ENCODE measurements around the gene CFAP45.

CFAP45 gene

DNA sequence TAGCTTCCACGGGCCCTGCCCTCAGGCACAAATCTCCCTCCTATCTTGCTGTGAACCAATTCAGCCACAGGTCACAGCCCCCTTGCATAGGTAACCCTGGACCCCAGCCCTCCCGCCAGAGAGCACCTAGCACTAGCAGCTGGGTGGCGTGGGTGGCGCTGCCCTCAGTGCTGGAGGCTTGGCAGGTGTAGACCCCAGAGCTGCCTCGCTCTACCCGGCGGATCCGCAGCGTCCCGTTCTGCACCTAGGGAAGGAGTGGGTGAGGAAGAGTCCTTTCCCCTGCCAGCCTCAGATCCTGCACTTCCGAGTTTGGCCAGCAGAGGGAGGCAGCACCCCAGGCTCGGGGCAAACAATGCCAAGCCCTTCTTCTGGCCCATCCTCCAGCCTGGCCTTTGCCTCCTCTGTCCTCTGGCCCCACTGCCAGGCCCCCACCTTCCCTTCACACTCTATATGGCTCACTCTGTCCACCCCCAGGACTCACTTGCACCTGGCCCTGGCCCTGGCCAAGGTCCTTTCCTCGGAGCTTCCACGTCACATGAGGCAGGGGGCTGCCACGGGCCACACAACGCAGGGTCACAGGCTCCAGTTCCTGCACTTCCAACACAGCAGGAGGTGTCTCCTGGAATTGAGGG lies 36.4 kb upstream of the CFAP45 start:
- peak; percentile 51 for DNase-seq

DNA sequence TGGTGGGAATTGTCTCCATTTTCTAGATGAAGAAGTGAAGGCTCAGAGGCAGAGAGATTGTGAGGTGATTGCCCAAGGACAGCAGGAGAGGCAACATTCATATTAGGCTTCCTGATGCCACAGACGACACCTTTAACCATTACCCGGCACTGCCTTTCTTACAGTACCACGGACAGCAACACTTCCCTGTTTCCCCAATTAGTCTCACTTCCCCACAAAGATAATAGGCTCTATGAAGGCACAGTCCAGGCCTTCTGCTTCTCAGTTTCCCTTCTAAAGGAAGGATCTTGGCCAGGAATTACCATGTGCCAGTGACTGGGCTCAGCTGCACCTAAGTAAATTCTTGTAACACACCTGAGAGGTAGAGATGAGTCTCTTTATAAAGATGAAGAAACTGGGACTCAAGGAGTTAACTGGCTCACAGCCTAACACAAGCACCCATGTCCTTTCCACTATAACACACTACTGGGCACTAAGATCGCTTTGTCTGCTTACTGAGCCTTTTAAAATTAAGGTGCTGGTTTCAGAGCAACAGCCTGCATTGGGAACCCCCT lies 35.8 kb upstream of the CFAP45 start:
- DNase-seq = no peak

DNA sequence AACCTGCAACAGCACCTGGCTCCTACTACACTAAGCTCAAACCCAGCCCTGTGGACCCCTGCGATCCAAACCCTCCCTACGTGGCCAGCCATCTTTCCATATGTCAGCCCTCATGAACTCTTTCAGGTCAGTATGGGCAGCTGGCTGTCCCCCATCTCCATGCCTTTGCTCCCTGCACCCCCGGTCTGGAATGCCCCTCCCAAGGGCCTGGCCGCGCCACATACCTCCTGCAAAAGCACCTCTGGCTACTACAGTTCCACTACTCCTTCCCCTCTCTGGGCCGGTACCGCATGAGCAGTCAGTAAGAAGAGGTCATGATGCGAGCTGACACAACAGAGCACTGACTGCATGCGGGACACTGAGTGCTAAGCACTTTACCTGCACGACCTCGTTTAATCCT lies 35.3 kb upstream of the CFAP45 start:
- DNase-seq = no peak

DNA sequence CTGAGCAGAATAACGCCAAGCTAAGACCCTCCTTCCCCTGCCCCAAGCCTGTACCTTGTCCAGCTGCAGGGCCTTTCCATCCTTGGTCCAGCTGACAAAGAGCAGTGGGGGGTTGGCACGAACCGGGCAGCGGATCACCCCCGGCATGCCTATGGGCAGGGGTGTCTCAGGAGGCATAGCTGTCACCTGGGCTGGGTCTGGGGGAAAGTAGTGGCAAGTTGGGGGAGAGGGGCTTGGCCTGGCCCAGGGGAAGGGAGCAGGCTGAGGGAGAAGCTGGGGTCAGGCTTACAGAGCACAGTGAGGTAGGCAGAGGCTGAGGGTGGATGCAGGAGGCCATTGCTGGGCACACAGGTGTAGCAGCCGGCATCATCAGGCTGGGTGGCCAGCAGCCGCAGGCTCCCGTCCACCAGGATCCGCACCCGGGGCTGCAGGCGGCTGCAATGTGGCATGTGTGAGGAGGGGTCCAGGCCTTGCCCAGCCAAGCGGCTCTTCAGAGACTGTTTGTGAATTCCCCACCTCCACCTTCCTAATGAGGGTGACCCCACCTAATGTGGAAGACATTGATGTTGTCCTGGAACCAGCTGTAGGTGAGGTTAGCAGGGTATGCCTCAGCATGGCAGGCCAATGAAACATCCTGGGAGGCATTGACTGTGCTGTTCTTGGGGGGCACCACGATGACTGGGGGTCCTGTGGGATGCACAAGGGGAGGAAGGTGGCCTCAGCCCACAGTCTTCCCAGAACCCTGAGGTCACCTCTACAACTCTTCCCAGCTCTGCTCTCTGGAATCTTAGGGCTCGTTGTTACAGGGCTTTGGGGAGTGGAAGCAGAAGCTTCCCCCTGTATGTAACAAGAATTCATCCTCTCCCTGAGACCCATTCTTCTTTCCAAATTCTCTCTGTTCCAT lies 34.4 kb upstream of the CFAP45 start:
- no peak for DNase-seq

DNA sequence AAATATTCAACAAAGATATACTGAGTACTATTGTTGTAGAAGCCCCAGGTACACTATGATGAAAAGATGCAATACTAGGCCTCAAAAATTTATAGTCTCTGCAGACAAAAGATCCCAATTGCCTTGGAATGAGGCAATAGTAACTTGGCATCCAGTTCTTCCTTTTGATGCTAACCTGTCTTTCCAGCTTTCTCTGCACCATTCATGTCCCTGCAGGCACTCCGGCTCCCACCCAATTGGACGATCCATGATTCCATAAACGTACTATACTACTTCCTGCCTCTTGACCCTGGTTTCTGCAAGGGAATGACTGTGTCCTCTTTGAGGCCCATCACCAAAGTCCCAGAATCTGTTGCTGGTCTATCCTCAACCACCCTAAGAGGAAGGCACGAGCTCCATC lies 33.4 kb upstream of the CFAP45 start:
- no peak for DNase-seq

DNA sequence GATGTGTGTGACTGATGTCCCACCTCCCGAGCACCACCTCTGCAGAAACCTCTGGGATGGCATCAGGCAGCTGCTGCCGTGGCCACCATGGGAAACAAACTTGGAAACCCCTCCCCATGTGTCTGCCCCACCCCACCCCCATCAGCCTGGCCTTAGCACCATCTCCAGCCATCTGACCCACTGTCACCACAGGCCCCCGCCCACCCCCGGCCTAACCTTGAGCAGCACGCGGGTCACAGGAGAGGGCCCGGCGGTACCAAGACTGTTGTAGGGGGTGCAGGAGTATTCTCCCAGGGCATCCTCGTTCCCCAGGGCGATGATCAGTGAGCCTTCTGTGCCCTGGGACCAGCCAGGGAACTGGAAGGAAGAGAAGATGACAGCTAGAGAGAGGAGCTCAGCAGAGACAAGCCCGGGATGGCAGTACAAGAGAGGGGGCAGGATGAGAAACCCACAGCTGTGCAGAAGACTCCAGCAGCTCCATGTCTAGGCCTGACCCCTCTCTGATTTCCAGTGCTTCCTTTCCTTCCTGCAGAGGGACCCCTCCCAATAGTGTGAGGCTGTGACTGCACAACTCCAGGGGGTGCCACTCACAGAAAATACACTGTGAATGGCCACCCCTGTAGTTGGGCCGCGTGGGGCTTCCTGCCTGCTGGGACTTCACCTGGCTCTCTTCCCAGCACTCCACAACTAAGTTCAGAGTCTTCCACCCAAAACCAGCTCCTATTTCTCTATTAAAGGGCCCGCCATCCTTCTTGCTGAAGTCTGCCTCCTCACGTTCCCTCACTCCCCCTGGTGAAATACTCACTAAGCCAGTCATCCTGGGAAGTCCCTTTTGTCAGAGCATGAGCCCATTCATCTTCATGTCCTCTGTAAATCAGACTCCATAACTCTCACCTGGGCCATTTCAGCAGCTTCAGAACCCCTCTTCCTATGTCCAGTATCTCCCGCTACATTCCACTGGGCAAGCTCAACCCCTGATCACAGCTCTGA lies 32.6 kb upstream of the CFAP45 start:
- DNase-seq = no peak

DNA sequence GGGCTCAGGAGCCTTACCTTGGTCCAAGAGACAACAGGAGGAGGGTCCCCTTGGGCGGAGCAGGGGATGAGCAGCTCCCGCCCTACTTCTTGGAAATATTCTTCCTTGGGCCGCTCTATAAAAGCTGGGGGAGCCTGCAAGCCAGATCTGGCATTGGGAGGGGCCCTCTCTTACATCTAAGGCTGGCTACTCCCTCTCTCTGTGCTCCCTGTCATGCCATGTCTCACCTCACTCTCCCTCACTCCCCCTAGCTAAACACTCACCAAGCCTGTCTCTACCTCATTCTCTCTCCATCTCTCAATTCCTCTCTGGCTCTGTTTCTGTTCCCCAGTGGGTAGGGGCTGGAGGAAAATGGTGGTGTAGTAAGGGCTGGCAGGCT lies 31.8 kb upstream of the CFAP45 start:
- DNase-seq = no peak

DNA sequence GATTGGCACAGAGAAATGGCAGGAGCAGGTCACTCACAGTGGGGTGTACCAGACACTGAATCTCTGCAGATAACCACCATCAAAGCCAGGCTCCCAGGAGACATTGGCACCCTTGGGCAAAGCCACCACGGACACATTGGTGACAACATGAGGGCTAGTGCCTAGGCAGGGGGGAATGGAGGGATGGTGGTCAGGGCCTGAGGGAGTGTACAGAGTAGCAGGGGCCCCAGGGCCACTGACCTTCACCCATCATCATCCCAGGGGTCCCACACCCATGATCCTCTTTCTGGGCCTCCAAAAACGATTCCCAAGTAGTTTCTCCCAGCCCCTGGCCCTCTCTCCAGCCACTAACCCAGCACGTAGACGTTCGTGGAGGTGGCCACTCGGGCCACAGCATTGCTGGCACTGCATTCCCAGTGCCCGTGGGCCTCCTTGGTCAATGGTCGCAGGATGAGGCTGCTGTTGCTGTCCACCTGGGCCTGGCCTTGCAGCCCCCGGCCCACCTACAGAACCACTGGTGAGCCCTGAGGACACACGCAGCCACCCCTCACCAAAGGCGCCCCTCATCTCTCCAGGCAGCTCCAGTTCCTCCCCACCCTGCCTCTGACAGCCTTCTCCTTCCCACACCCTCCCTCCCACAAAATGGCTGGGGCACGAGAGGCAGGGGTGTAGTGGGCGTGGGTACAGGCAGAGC lies 31.3 kb upstream of the CFAP45 start:
- DNase-seq = no peak

DNA sequence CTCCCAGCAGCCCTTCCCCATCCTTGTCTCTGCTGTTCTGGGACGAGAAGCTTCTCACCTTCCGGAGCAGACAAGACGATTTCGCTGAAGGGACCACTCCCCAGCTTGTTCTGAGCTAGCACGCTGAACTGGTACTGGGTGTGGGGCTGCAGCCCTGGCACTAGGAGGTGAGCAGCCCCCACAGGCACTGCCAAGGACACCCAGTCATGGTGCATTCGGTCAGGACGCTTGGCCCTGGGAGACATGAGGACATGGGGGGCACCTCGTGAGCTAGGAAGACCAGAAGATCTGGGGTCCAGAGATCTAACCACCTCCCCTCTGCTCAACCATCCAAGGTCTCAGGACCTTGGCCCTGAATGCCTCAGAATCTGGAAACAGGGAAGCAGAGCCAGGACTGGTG lies 30.7 kb upstream of the CFAP45 start:
- DNase-seq = no peak

DNA sequence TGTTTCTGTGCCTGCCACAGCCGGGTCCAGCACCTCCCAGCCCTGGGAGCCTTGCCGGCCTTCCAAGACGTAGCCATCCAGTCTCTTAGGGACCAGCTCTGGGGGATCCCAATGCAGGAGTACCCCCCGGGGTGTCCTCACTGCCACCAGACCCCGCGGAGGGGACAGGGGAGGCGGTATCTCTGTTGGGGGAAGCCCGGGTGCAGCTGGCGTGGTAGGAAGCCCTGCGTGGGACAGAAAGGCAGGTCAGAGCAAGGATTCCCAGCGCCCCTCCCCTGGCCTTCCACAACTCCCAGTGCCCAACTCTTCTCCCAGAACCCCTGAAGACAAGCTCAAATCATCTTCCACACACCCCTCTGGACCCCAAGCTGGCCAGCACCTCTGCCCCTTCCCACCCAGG lies 30.3 kb upstream of the CFAP45 start:
- DNase-seq = no peak

DNA sequence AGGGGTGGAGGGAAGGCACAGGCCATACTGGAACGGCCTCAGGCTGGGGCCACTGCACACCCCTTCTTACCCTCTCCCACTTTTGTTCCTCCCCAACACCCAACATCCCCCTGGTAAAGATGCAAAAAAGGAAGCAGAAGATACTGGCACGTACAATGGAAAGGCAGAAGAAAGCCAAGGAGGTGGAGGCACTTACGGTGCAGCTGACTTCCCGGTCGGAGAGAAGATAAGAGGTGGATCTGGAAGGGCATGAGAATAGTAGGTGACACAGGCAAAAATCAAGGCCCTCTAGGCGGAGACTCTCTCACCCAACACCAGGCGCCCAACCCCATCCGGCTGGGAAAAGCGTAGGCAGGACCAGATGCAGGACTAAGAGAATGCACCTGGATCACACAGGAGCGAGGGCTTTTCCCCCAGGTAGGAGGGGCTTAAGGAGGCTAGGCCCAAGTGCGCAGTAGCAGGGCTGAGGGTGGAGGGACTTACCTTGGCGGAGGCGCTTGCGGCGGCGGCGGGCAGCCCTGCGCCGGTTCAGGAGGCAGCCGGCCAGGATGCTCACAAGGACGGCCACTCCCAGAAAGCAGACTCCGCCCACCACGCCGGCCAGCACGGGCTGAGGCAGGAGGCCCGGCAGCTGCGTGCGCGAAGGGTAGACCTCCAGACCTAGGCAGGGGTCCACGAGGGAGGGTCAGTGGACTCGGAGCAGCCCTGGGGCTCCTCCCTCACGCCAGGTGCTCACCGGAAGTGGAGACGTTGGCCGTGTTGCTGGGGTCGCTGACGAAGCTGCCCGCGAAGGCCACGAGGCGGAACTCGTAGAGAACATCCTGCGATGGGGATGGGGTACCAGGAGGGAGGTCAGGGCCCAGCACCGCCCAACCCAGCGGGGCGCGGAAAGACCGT lies 29.4 kb upstream of the CFAP45 start:
- DNase-seq = no peak

DNA sequence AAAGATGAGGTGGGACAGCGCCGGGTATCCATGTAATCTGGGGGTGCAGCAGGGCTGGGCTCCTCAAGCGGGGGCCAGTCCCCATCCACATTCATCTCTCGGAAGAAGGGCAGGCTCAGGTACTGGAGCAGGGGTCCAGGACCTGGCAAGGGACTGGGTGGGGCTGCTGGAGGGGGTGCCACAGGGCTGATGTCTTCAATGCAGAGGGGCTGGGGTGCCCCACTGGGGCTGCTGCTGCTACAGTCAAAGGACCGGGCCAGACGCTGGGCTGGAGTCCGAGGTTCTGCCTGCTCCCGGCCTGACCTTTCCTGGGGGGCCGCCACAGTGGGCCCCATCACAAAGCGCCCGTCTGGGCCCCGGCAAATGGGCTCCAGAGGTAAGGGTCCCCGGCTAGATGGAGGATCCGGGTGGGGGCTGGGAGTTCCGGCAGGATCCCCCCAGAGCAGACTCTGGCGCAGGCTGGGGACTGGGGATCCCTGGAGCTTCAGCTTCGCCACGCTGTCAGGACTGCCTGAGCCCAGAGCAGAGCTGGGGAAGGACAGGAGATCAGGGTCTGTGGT lies 28.6 kb upstream of the CFAP45 start:
- no peak for DNase-seq

DNA sequence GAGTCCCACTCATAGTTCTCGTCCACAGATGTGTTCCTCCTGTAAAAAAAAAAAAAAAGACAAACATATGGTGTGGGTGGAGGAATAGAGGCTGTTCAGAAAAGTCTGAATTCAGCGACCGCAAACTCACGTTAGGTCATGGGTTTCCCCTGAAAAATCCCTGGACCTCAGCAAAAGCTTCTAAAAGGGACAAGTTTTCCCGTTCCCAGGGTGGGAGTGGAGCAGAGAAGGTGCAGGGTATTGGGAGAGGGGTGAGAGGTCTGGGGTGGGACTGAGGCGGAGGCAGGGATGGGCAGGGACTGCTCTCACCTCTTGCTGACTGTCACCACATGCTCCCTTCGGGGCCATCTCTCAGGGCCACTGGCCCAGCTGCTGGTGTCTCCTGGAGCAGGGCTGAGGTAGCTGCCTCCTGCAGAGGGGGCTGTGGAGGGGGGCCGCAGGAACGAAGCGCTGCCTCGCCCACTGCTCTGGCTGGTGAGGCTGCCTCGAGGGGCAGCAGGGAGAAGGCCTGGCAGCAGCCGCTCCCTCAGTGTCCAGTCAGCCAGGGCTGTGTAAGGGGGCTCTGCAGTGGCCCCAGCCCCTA lies 28.0 kb upstream of the CFAP45 start:
- DNase-seq = no peak

DNA sequence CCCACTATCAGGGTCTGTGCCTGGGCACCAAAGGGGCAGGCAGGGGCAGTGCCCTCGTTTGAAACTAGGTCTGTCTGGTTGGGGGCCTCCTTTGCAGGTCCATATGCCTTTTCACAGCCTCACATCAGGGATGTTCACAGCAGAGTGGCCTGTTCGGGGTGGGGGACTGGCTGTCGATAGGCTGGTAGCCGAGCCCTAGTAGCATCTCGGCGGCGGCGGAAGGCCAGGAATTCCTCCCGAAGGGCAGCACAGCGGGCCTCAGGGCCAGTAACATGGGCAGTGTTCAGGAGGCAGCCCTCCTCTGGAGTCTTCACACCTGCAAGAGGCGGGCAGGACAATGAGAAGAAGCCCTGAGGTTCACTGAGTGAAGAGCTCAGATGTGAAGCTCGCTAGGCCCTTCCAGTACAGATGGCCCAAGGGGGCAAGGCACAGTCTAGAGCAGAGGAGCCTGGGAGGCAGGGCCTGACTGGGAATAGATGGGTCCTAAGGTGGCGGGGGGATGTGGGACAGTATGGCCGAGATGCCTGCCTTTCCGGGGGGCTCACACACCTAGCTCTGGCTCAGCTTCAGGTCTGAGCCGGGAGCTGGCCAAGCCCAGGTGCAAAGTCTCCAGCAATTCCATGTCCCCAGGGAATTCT lies 27.4 kb upstream of the CFAP45 start:
- no peak for DNase-seq

DNA sequence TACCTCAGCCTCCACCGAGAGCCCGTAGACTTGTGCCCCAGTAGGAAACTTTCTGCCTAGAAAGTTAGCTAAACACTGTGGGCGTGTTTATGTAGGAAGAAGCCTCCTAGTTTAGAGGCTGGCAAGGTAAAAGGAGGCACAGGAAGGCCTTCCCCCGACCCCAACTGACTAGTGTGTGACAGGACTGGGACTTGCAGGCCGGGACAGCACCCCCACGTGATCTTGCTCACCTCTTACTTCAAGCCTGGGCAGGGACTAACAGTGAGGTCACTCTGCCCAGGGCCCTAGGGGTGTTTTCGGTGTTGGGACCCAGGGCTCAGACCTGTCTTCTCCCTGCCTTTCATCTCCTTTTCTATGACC lies 25.7 kb upstream of the CFAP45 start:
- no peak for DNase-seq

DNA sequence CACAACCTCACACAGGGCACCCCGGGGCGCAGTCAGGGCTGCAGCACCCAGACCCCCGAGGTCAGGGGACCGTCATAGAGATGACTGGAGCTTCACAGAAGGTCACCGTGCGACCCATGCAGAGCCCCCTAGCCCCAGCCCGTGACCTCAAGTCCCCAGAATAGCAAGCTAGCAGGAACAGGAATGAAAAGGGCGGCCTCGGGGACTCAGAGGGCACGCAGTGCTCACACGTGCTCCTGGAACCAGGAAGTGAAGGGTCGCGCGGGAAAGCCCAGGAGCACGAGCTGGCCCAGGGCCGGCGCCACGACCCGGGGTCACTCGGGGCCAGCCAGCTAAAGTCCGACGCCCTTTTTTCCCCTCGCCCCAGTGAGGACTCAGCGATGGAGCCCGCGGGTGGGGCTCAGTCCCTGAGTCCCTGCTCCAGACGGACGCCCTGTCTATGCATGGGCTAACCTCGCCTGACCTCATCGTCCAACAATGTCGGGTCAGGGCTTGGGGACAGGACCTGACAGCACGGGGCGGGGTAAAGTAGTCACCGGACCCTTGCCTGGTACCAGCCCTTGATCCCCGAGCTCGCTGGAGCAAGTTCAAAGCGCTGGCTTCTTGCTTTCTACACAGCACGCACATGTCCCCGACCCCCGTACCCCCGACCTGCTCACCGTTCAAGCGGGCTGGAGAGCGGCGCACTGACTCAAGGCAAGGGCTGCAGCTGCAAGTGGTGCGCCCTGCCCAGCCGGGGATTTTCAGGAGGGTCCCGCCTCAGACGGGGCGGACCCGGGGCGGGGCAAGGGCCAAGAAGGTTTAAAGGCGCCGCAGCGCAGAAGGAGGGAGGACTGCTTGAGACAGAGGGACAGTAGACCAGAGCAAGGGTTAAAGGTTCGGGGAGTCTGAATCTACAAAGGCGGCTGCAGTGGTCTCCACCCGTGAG lies 25.1 kb upstream of the CFAP45 start, which contains the start of gene TAGLN2:
TSS of gene TAGLN2 (minus strand) at position 717 of the 928 bp plus-strand sequence. CDS start 4,998 bp downstream, outside the sequence.
- peak; percentile 90 for DNase-seq

DNA sequence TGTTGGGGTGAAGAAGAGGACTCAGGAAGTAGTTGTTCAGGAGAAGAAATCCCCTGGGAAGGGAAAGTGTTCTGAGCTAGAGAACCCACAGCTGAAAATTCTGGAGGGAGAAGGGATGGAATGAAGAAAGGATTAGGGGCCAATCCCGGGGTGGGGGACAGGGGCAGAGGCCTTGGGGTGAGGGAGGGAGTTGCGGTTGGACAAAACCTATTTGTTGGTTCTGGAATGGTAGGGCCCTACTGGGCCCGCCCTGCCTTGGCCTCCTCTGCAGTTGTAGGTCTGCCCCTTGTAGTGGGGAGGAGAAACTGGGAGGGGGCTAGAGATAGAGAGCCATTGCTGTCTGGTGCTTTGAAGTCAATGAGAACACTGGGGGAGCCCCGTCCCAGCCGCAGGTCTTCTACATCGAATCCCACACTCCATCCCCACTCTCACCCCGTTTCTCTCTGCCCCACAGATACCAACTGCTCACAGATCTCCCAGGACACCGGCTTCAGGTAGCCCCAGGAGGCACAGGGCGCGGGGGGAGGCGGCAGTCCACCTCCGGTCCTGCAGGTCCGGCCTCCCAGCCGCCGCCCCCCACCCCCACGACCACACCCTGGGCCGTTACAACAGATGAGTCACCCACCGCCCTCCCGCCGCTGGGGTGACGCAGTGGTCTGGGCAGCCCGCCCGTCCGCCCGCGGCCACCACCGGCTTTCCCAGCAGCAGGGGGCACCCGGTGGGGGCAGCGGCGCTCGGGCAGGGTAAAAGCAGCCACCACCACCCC lies 24.2 kb upstream of the CFAP45 start:
- DNase-seq = peak; percentile 86
